Left lung (tissue), 10 donors: Measurements from ENCODE around the gene ZC3H7B. TPM values are rescaled to one million over a fixed set of nuclear protein-coding genes. Genes with fewer than 3 reads are reported as not detected.
A peak's percentile ranks its signal among the peaks of the same experiment; 100 is the strongest.

Experiments
- ATAC-seq: fragments of 200-7000 bp; cut with Tn5 transposase; one replicate; pipeline ENCODE4 v1.9.1; 2020; ENCODE audit warnings: moderate library complexity
- DNase-seq, 4 donors: peaks; one replicate each; pipeline ENCODE4 v3.0.0-alpha.2; 2013 to 2020
- H3K27ac ChIP-seq, 2 donors: fragments of 200-600 bp; sonication (generic) in 1 of 2; one replicate each; pipeline versions ENCODE4 v1.5.0 to v1.8.0; 2020 to 2021
- H3K27me3 ChIP-seq, 2 donors: fragments of 200-600 bp; sonication (generic) in 1 of 2; one replicate each; pipeline versions ENCODE4 v1.5.0 to v1.8.0; 2020 to 2021
- H3K36me3 ChIP-seq, 2 donors: fragments of 200-600 bp; sonication (generic) in 1 of 2; one replicate each; pipeline versions ENCODE4 v1.5.0 to v1.8.0; 2020 to 2021
- H3K4me1 ChIP-seq, 2 donors: fragments of 200-600 bp; one replicate each; pipeline ENCODE4 v1.8.0; 2021
- H3K4me3 ChIP-seq, 2 donors: fragments of 200-600 bp; sonication (generic) in 1 of 2; one replicate each; pipeline versions ENCODE4 v1.5.0 to v1.8.0; 2020 to 2021; ENCODE audit warnings: mild to moderate bottlenecking in 1 of 2
- H3K9me3 ChIP-seq, 2 donors: fragments of 200-600 bp; sonication (generic) in 1 of 2; one replicate each; pipeline versions ENCODE4 v1.5.0 to v1.8.0; 2020 to 2021
- intact Hi-C, 2 donors: fragments of 100-400 bp; cut with DNase I; formaldehyde crosslinking; loops; one replicate each; pipeline versions ENCODE4 v1.11.2 to v1.14.2; 2022
- polyA plus RNA-seq, 6 donors: library from polyadenylated mRNA; unstranded; fragments of 120-200 nt; gene quantifications; one replicate each; pipeline ENCODE4 v1.2.1, GENCODE V29; 2013; ENCODE audit not compliant: insufficient read length in 6 of 6
- total RNA-seq, 2 donors: library from RNA; stranded (reverse); fragmentation: NEBNext Ultra II Directional; extraction: Animal tissue kit (Norgen Biotek cat#: 25700); gene quantifications; one replicate each; pipeline ENCODE4 v1.2.1, GENCODE V29; 2021
- TF ChIP-seq, protein P1 (sequence below), 2 donors: fragments of 200-600 bp; sonication (generic) in 1 of 2; IDR thresholded peaks; one replicate each; pipeline versions ENCODE4 v1.5.0 to v1.8.0; 2021; ENCODE audit warnings: antibody characterized with exemption in 2 of 2
- donor health status: DM: no; HTN: yes; CAD: no.
- donor health status: DM: no; HTN: no; CAD: no.

ZC3H7B gene
- total and polyA plus RNA-seq, 8 donors: 50.4 to 84.1 (median 69.1) TPM

DNA sequence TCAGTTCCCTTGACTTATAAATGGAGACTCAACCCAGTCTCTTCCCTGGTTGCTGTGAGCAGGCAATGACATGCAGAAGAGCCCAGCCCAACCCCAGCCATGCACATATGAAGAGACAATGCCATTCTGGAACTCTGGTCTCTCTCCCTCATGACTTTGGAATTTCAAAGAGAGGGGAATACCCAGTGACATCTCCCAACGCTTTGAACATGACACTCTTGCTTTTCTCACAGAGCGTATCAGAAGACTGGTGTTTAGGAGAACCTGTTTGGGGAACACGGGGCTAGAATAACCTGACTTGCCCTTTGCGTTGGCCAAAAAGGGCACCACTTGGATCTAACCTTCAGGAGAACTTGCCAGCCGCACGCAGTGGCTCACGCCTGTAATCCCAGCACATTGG is 28.2 kb upstream of the ZC3H7B start:
- intact Hi-C loops: no loop called here
- ATAC-seq: no peak
- TF ChIP-seq, protein P1, sequence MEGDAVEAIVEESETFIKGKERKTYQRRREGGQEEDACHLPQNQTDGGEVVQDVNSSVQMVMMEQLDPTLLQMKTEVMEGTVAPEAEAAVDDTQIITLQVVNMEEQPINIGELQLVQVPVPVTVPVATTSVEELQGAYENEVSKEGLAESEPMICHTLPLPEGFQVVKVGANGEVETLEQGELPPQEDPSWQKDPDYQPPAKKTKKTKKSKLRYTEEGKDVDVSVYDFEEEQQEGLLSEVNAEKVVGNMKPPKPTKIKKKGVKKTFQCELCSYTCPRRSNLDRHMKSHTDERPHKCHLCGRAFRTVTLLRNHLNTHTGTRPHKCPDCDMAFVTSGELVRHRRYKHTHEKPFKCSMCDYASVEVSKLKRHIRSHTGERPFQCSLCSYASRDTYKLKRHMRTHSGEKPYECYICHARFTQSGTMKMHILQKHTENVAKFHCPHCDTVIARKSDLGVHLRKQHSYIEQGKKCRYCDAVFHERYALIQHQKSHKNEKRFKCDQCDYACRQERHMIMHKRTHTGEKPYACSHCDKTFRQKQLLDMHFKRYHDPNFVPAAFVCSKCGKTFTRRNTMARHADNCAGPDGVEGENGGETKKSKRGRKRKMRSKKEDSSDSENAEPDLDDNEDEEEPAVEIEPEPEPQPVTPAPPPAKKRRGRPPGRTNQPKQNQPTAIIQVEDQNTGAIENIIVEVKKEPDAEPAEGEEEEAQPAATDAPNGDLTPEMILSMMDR (IDR thresholded peaks at IDR 0.05): no peak

DNA sequence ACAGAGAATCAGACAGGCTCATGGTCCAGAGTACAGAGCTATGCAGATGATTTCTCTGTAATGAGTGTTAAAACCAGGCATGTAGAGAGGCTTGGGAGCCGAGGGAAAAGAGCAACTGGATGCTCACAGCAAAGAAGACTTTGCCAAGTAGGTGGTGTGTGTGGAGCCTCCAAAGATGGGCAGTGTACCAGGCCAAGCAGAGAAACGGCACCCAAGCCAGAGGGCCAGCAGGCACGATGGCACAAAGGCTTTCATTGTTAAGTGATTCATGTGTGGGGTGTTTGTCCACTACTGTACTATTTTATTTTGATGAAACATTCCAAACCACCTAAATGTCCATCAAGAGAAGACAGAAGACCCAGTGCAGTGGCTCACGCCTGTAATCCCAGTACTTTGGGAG is 26.5 kb upstream of the ZC3H7B start:
- Histone ChIP-seq H3K27me3 (no peaks in the 10 kb centered on the region), H3K9me3 (no peaks in the 10 kb centered on the region), H3K4me1 (no peaks in the 10 kb centered on the region), H3K4me3 (no peak overlapping the region), H3K27ac (no peak overlapping the region), H3K36me3 (peaks cover 0 to 98% of the 10 kb centered on the region in 2 donors)
- TF ChIP-seq, protein P1 (IDR thresholded peaks at IDR 0.05): no peak
- no peak for ATAC-seq
- intact Hi-C loops: no loop called here
- DNase-seq: peak in 1 of 4 donors; percentile 7

More for the DNA sequence above, 28.2 kb upstream of the ZC3H7B start:
- Histone ChIP-seq H3K4me3 (no peak overlapping the region), H3K9me3 (no peaks in the 10 kb centered on the region), H3K36me3 (peaks cover 0 to 98% of the 10 kb centered on the region in 2 donors), H3K27me3 (no peaks in the 10 kb centered on the region), H3K27ac (no peak overlapping the region), H3K4me1 (no peaks in the 10 kb centered on the region)
- peak in 1 of 4 donors; percentile 5 for DNase-seq

DNA sequence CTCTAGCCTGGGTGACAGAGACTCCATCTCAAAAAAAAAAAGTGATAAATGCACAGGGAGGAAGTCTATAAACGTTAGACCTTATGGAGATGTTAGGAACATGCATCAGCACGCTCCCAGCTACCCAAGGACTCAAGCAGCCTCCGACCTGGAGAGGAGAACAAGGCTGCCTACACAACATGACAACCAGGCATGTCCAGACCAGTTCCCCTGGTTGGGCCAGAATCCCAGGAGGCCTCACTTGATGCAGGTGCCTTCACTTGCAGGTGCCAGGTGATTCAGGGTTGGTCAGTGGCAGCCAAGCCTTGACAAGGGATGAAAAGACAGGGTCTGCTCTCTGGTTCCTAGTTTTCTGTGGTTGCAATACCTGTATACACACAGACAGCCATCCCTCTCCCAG is 21.3 kb upstream of the ZC3H7B start:
- Histone ChIP-seq H3K4me1 (peaks cover 3 to 10% of the 10 kb centered on the region in 2 donors), H3K27ac (no peak overlapping the region), H3K36me3 (peaks cover 0 to 97% of the 10 kb centered on the region in 2 donors), H3K27me3 (no peaks in the 10 kb centered on the region), H3K9me3 (no peaks in the 10 kb centered on the region), H3K4me3 (no peak overlapping the region)
- intact Hi-C loops: no loop called here
- TF ChIP-seq, protein P1 (IDR thresholded peaks at IDR 0.05): no peak
- no peak for ATAC-seq
- peak in 1 of 4 donors; percentile 6 for DNase-seq

DNA sequence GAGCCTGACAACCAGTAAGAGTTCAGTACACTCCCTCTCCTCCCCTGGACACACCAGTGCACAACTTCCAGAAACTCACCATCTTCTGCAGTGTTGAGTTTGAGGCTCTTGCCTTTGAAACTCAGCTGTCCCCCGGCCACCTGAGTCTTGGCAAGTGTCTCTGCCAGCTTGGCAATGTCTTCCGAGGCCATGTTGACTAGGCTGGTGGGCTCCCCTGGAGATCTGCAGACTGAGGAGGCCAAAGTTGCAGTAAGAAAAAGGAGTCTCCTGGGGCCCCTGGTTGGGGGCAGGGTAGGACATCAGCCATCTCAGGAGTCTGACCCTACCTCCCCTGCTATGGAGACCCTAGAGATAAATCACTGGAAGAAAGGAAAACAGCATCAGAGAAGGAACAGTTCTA is 20.5 kb upstream of the ZC3H7B start:
- no peaks in the 10 kb centered on the region for H3K27me3 ChIP-seq
- H3K4me1 ChIP-seq: peaks cover 4 to 16% of the 10 kb centered on the region in 2 donors
- no peaks in the 10 kb centered on the region for H3K9me3 ChIP-seq
- TF ChIP-seq, protein P1 (IDR thresholded peaks at IDR 0.05): no peak
- no peak overlapping the region for H3K4me3 ChIP-seq
- ATAC-seq: no peak
- DNase-seq: peak in 1 of 4 donors; percentile 20
- no peak overlapping the region for H3K27ac ChIP-seq
- H3K36me3 ChIP-seq: peaks cover 0 to 89% of the 10 kb centered on the region in 2 donors
- intact Hi-C loops: no loop called here

DNA sequence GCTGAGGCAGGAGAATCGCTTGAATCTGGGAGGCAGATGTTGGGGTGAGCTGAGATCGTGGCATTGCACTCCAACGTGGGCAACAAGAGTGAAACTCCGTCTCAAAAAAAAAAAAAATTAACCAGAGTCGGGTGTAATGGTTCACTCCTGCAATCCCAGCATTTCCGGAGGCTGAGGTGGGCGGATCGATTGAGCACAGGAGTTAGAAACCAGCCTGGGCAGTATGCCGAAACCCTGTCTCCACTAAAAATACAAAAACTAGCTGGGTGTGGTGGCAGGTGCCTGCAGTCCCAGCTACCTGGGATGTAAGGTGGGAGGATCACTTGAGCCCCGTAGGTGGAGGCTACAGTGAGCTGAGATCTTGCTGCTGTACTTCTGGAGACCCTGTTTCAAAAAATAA is 16.9 kb upstream of the ZC3H7B start:
- Histone ChIP-seq H3K4me3 (no peak overlapping the region), H3K4me1 (peaks cover 10 to 36% of the 10 kb centered on the region in 2 donors), H3K27ac (no peak overlapping the region), H3K27me3 (no peaks in the 10 kb centered on the region), H3K9me3 (no peaks in the 10 kb centered on the region), H3K36me3 (peaks cover 0 to 54% of the 10 kb centered on the region in 2 donors)
- intact Hi-C loops: no loop called here
- ATAC-seq: no peak
- TF ChIP-seq, protein P1 (IDR thresholded peaks at IDR 0.05): no peak
- DNase-seq: peak in 1 of 4 donors; percentile 17
